Measurements from ENCODE around the gene SLC51A.

DNA sequence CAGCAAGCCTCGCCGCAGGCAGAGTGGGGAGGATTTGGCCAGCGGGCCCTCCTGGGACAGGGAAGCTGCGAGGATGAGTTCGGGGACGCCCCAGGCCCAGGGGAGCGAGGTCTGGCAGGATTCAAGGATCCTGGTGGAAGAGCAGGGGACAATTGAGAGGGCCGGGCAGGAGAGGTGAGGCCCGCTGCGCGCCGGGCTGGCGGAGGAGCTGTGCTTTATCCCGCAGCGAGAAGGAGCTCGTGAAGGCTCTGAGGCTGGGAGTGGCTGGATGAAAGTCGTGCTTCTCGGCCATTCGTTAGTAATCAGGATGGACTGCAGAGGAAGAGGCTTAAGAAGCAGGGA is 3.6 kb downstream of the SLC51A start:
- TF ChIP-seq POLR2AphosphoS5 (IDR thresholded peaks at IDR 0.05) (peak in 1 of 3 donors; percentile 57), POLR2A (IDR thresholded peaks at IDR 0.05) (no peak)
- TF ChIP-seq, protein P1, sequence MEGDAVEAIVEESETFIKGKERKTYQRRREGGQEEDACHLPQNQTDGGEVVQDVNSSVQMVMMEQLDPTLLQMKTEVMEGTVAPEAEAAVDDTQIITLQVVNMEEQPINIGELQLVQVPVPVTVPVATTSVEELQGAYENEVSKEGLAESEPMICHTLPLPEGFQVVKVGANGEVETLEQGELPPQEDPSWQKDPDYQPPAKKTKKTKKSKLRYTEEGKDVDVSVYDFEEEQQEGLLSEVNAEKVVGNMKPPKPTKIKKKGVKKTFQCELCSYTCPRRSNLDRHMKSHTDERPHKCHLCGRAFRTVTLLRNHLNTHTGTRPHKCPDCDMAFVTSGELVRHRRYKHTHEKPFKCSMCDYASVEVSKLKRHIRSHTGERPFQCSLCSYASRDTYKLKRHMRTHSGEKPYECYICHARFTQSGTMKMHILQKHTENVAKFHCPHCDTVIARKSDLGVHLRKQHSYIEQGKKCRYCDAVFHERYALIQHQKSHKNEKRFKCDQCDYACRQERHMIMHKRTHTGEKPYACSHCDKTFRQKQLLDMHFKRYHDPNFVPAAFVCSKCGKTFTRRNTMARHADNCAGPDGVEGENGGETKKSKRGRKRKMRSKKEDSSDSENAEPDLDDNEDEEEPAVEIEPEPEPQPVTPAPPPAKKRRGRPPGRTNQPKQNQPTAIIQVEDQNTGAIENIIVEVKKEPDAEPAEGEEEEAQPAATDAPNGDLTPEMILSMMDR (IDR thresholded peaks at IDR 0.05 in 8 of 11, conservative IDR thresholded peaks at IDR 0.05 in 3 of 11) = no peak

All from spleen (tissue), 7 donors.